ENCODE measurements around the gene ELF1. TPM values are rescaled to one million over a fixed set of nuclear protein-coding genes. Genes with fewer than 3 reads are reported as not detected.

Gene ELF1
- total and polyA plus RNA-seq, 2 of the 8 experiments (the other 6 are each of a cell fraction or from before 2014, with no cell fraction given): 5.6 to 18.2 TPM

DNA sequence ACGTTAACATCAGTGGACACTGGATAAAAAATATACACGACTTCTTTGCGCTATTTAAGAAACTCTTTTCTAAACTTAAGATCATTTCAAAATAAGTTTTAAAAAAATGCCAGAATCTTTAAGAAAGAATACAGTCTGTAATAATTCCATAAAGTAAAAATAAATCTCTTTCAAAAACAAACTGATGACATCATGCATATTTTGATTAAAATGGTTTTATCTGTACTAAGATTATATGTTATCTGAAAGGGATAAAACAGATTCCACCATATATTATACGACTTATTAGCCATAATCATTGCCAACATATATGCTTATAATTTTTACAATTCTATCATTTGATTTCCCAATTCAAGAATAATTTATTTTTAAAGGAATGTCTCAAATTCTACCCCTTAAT is 15.3 kb upstream of the ELF1 start:
- Histone ChIP-seq H3K9ac (replicated peaks in 1 of 4; ENCODE audit: extremely low read depth in 1 of 4, low read depth in 3 of 4, low read length in 3 of 4) (no peak overlapping the region), H3K18ac (ENCODE audit: extremely low read depth, low read length) (no peak overlapping the region), H3K4me1 (replicated peaks in 1 of 4; ENCODE audit: control insufficient read depth in 3 of 4, insufficient read depth in 4 of 4, low read length in 3 of 4) (peaks cover 0 to 5% (median 0%) of the 10 kb centered on the region in 4 experiments; a peak in 1 of 7 replicates), H2AFZ (ENCODE audit: low read length) (no peak overlapping the region), H2BK15ac (ENCODE audit: low read length) (no peak overlapping the region), H4K5ac (ENCODE audit: insufficient read length, low read depth, low read length) (no peak overlapping the region), H2BK20ac (ENCODE audit: low read length) (no peak overlapping the region), H3K27ac (ENCODE audit: low read depth, low read length) (no peak overlapping the region), H3K9me3 (ENCODE audit: insufficient read depth in 2 of 2, low read depth in 1 of 2, low read length in 1 of 2) (no peaks in the 10 kb centered on the region), H2BK5ac (ENCODE audit: low read depth, low read length) (no peak overlapping the region), H3K4me3 (ENCODE audit: extremely low read depth in 1 of 4, insufficient read depth in 2 of 4, low read depth in 3 of 4, low read length in 4 of 4) (no peak overlapping the region), H4K91ac (replicated peaks; ENCODE audit: insufficient read length, low read length) (no peak overlapping the region), H3K36me3 (ENCODE audit: control insufficient read depth in 2 of 4, insufficient read depth in 4 of 4, low read length in 3 of 4) (no peaks in the 10 kb centered on the region), H3K4me2 (ENCODE audit: insufficient read depth in 1 of 2, low read depth in 2 of 2, low read length in 2 of 2) (no peak overlapping the region), H3K23me2 (ENCODE audit: low read depth, low read length) (no peaks in the 10 kb centered on the region), H2AK5ac (ENCODE audit: low read depth, low read length) (no peak overlapping the region), H3K23ac (ENCODE audit: insufficient read length) (no peak overlapping the region), H3K27me3 (replicated peaks in 1 of 4; ENCODE audit: control insufficient read depth in 3 of 4, extremely low read depth in 1 of 4, insufficient read depth in 3 of 4, low read length in 3 of 4) (no peaks in the 10 kb centered on the region), H2BK12ac (ENCODE audit: low read depth, low read length) (no peak overlapping the region), H4K20me1 (replicated peaks in 1 of 2; ENCODE audit: control insufficient read depth in 1 of 2, insufficient read depth in 2 of 2, low read length in 2 of 2) (no peaks in the 10 kb centered on the region), H3K4ac (replicated peaks; ENCODE audit: insufficient read length, low read depth, low read length) (no peak overlapping the region), H3K56ac (replicated peaks; ENCODE audit: insufficient read length, low read depth, low read length) (no peak overlapping the region), H3K79me2 (ENCODE audit: control insufficient read depth in 1 of 2, insufficient read depth in 2 of 2, low read length in 2 of 2) (peaks cover 0 to 3% of the 10 kb centered on the region in 2 experiments; a peak in 1 of 4 replicates), H4K8ac (ENCODE audit: extremely low read depth, insufficient read depth, low read length) (no peak overlapping the region), H3K79me1 (ENCODE audit: low read depth, low read length) (no peaks in the 10 kb centered on the region), H2BK120ac (replicated peaks; ENCODE audit: low read depth, low read length) (no peak overlapping the region), H3K14ac (ENCODE audit: insufficient read length) (no peak overlapping the region)
- POLR2A ChIA-PET (ENCODE audit: partially characterized antibody): no interaction called here
- FAIRE-seq: no peak
- DNase-seq (ENCODE audit: low read depth in 1 of 2, low spot score in 2 of 2): no peak
- CTCF ChIA-PET (ENCODE audit: partially characterized antibody): no interaction called here
- 91% methylated on average over 4 of the region's 4 CpGs; no CpG with 5 or more reads in 1 of the 2 experiments for WGBS, 2 experiments (ENCODE audit: extremely low coverage in 1 of 2, insufficient coverage in 1 of 2, insufficient read length in 1 of 2, insufficient replicate concordance in 2 of 2, low coverage in 1 of 2, low lambda C conversion rate in 2 of 2, missing lambda C conversion rate in 1 of 2)
- TF ChIP-seq TCF12 (IDR thresholded peaks at IDR 0.05; ENCODE audit: low read depth, low read length) (no peak), NANOG (IDR thresholded peaks at IDR 0.05; ENCODE audit: insufficient read depth, low read depth, low read length, poor library complexity, severe bottlenecking) (no peak), SIRT6 (IDR thresholded peaks at IDR 0.05; ENCODE audit: low read length) (no peak), TEAD4 (IDR thresholded peaks at IDR 0.05; ENCODE audit: low read depth, low read length) (no peak), E2F6 (IDR thresholded peaks at IDR 0.05) (no peak), HDAC6 (IDR thresholded peaks at IDR 0.05; ENCODE audit: low read depth, low read length) (no peak), EP300 (IDR thresholded peaks at IDR 0.05; ENCODE audit: borderline replicate concordance in 1 of 2, low read depth in 2 of 2, low read length in 2 of 2) (no peak), USF2 (IDR thresholded peaks at IDR 0.05; ENCODE audit: low read length) (no peak), BACH1 (IDR thresholded peaks at IDR 0.05; ENCODE audit: low read length) (no peak), CBX5 (IDR thresholded peaks at IDR 0.05; ENCODE audit: low read depth, low read length) (no peak), HDAC2 (IDR thresholded peaks at IDR 0.05; ENCODE audit: borderline replicate concordance in 1 of 2, low read depth in 2 of 2, low read length in 2 of 2) (no peak), EGR1 (IDR thresholded peaks at IDR 0.05; ENCODE audit: borderline replicate concordance, low read depth, low read length) (no peak), CHD2 (IDR thresholded peaks at IDR 0.05; ENCODE audit: low read length) (no peak)
